HEK293T (cell line): ENCODE measurements around the gene UNCX.

Experiments used
- ARNT ChIP-seq: fragments of 450-650 bp; IDR thresholded peaks from 2 replicates; pipeline ENCODE4 v1.6.1; 2017; ENCODE audit warnings: mild to moderate bottlenecking
- BHLHE40 ChIP-seq: fragments of 450-650 bp; IDR thresholded peaks from 2 replicates; pipeline ENCODE4 v1.6.1; 2016; ENCODE audit warnings: mild to moderate bottlenecking, moderate library complexity, borderline replicate concordance
- ELF4 ChIP-seq: fragments of 450-650 bp; IDR thresholded peaks from 2 replicates; pipeline ENCODE4 v1.6.1; 2017; ENCODE audit warnings: antibody characterized with exemption
- FOXA1 ChIP-seq: fragments of 450-650 bp; IDR thresholded peaks from 2 replicates; pipeline ENCODE4 v1.6.1; 2016; ENCODE audit warnings: mild to moderate bottlenecking
- FOXM1 ChIP-seq: fragments of 450-650 bp; IDR thresholded peaks from 2 replicates; pipeline ENCODE4 v1.6.1; 2017; ENCODE audit warnings: mild to moderate bottlenecking, borderline replicate concordance
- HDGF ChIP-seq: fragments of 450-650 bp; IDR thresholded peaks from 2 replicates; pipeline ENCODE4 v1.6.1; 2017; ENCODE audit warnings: antibody characterized with exemption, borderline replicate concordance
- L3MBTL2 ChIP-seq: fragments of 450-650 bp; conservative IDR thresholded peaks from 2 replicates; pipeline ENCODE4 v1.6.1; 2016; ENCODE audit warnings: mild to moderate bottlenecking
- LEF1 ChIP-seq: fragments of 450-650 bp; IDR thresholded peaks from 2 replicates; pipeline ENCODE4 v1.6.1; 2017; ENCODE audit warnings: mild to moderate bottlenecking, borderline replicate concordance
- NFRKB ChIP-seq: fragments of 450-650 bp; IDR thresholded peaks from 2 replicates; pipeline ENCODE4 v1.6.1; 2016; ENCODE audit warnings: mild to moderate bottlenecking, moderate library complexity
- PKNOX1 ChIP-seq: fragments of 450-650 bp; IDR thresholded peaks from 2 replicates; pipeline ENCODE4 v1.6.1; 2016
- SP1 ChIP-seq: fragments of 450-650 bp; IDR thresholded peaks from 2 replicates; pipeline ENCODE4 v1.6.1; 2017
- SUZ12 ChIP-seq: fragments of 450-650 bp; IDR thresholded peaks from 2 replicates; pipeline ENCODE4 v1.6.1; 2016; ENCODE audit warnings: mild to moderate bottlenecking
- TARDBP ChIP-seq: fragments of 450-650 bp; IDR thresholded peaks from 2 replicates; pipeline ENCODE4 v1.6.1; 2016
- ZNF384 ChIP-seq: fragments of 450-650 bp; IDR thresholded peaks from 2 replicates; pipeline ENCODE4 v1.6.1; 2016

GRCh38 chr7:1253681-1254181 is 21.1 kb downstream of the UNCX start:
- TF ChIP-seq ARNT, result no peak
- TF ChIP-seq FOXM1, result no peak
- no peak for TF ChIP-seq TARDBP
- no peak for TF ChIP-seq FOXA1
- TF ChIP-seq ZNF384, result no peak
- TF ChIP-seq SUZ12, result no peak
- TF ChIP-seq L3MBTL2, result no peak
- no peak for TF ChIP-seq SP1
- no peak for TF ChIP-seq PKNOX1
- no peak for TF ChIP-seq HDGF
- TF ChIP-seq BHLHE40, result no peak
- no peak for TF ChIP-seq LEF1
- no peak for TF ChIP-seq NFRKB
- TF ChIP-seq ELF4, result no peak
